Adipose tissue (tissue), 3 donors: Measurements from ENCODE around the gene BEND3. TPM values are rescaled to one million over a fixed set of nuclear protein-coding genes. Genes with fewer than 3 reads are reported as not detected.
"Not testable (repeated sequence)": the region's sequence is repeated elsewhere in the genome, so short reads cannot be mapped to it uniquely, and the experiment has no call there.

Source experiments
- H3K27ac ChIP-seq: one replicate; pipeline ENCODE4 v1.5.1; 2013; ENCODE audit warnings: low read depth, low read length
- WGBS, 3 donors: extraction: QIAGEN DNeasy Blood & Tissue Kit; methylation state at CpG; one replicate each; pipeline ENCODE4 v1.1.7; 2013; 5-methylcytosine and 5-hydroxymethylcytosine counted together
- polyA plus RNA-seq, 3 donors: library from polyadenylated mRNA; stranded (reverse); fragments of 200-250 nt; gene quantifications; one replicate each; pipeline ENCODE4 v1.2.3, GENCODE V29; 2013
- donor health status: healthy with polysubstance abuse.
- donor health status: Bipolar disorder and iron deficiency.
- donor health status: healthy.

The BEND3 gene
- polyA plus RNA-seq, 3 donors: 0.45 to 0.98 (median 0.69) TPM

DNA sequence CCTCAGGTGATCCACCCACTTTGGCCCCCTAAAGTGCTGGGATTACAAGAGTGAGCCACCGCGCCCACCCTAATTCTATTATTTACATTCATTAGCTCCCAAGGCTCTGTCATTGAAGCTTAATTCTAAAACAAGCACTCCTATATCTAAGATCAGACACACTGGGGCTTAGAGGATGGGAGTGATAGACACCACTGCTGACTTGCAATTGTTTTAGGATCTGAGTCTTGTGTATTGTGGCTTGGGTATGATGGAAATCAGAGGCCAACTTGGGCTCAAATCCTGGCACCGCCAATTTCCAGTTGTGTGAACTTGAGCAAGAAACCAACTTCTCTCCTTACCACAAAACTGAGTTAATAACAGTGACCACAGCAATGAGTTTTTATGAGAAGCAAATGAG lies 52.6 kb downstream of the BEND3 start:
- WGBS, 3 donors: 86 to 94% (median 91%) methylated on average over 3 of the region's 3 CpGs

GRCh38 chr6:107061125-107062020 lies 53.9 kb downstream of the BEND3 start:
- no peak overlapping the region for H3K27ac ChIP-seq
- WGBS, 3 donors: 42 to 47% (median 45%) methylated on average over 14 of the region's 14 CpGs

More for the DNA sequence above, 52.6 kb downstream of the BEND3 start:
- H3K27ac ChIP-seq: no peak overlapping the region

GRCh38 chr6:107060704-107061103 lies 54.6 kb downstream of the BEND3 start:
- no peak overlapping the region for H3K27ac ChIP-seq
- whole genome bisulfite sequencing, 3 donors: 80 to 89% (median 88%) methylated on average over 6 of the region's 6 CpGs

DNA sequence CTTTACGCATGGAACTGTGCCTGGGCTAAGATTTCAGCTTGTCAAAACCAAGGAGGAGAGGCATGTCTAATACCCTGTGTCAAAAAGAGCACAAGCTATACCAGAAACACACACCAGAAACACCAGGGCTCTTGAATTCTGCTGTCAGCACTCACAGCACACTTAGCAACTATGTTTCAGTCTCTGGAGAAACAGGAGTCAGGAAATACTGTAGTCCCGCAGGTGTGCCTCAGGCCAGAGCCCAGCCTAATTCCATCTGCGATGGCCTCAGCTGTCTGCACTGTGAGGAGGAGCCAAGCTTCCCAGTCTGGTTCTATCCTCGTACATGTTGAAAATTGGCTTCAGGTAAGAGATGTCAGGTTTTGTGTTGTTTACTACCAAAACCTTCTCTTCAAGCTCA lies 55.7 kb downstream of the BEND3 start:
- H3K27ac ChIP-seq: no peak overlapping the region
- 91 to 93% (median 91%) methylated on average over 4 of the region's 4 CpGs for WGBS, 3 donors

- H3K27ac ChIP-seq: no peak overlapping the region
- WGBS, 3 donors: 50 to 94% (median 78%) methylated on average over 2 of the region's 2 CpGs
These were observed 57.6 kb downstream of the BEND3 start for GRCh38 chr6:107057679-107058078.

DNA sequence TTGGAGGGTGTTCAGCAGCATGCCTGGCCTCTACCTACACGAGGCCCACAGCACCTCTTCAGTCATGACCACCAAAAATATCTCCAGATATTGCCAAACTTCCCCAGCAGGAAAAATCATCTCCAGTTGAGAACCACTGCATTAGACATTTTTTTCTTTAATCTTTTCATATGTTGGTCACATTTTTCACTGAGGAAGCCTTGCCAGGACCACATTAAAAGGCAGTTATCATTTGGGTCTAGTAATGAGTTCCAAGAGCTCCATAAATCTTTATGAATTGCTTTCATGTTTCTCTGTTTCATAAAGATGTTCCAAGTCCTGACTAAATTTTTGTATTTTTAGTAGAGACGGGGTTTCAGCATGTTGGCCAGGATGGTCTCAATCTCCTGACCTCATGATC lies 58.5 kb downstream of the BEND3 start:
- no peak overlapping the region for H3K27ac ChIP-seq
- WGBS, 3 donors: 63 to 75% (median 71%) methylated on average over 2 of the region's 2 CpGs

DNA sequence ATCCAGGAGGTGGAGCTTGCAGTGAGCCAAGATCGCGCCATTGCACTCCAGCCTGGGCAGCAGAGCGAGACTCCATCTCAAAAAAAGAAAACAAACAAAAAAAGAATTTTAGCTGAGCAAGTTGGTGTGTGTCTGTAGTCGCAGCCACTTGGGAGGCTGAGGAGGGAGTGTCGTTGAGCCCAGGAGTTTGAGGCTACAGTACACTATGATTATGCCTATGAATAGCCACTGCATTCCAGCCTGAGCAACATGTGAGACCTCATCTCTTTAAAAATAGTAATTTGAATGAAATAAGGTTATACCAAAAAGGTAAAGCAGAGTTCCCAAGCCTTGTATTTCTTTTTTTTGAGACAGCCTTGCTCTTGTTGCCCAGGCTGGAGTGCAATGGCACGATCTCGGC lies 67.5 kb downstream of the BEND3 start:
- 97 to 98% (median 97%) methylated on average over 7 of the region's 7 CpGs for WGBS, 3 donors
- no peak overlapping the region for H3K27ac ChIP-seq

GRCh38 chr6:107045826-107046675 lies 69.3 kb downstream of the BEND3 start:
- 52 to 64% (median 59%) methylated on average over 11 of the region's 11 CpGs for WGBS, 3 donors
- no peak overlapping the region for H3K27ac ChIP-seq

- 84 to 95% (median 95%) methylated on average over 1 of the region's 1 CpG for WGBS, 3 donors
- no peak overlapping the region for H3K27ac ChIP-seq
These were observed 82.2 kb downstream of the BEND3 start for GRCh38 chr6:107033126-107033525.

DNA sequence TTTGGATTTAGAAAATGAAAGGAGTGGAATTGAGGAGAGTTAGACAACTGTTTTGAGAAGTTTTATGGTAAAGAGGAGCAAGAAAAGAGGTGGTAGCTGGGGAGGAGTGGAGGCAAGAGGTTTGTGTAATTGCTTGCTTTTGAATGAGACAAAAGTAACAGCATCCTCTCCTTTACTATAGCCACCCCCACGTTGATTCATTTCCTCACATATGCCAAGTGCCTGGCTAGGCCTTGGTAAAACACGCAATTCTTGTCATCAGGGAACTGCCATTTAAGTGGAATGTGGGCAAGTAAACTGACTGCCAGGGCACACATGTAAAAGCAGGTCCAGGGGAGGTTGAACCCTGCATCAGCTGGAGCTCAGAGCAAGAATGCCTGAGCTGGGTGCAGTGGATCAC lies 83.3 kb downstream of the BEND3 start:
- 79 to 85% (median 81%) methylated on average over 2 of the region's 2 CpGs for WGBS, 3 donors
- no peak overlapping the region for H3K27ac ChIP-seq

GRCh38 chr6:107030151-107030550 lies 85.2 kb downstream of the BEND3 start:
- H3K27ac ChIP-seq: no peak overlapping the region
- 54 to 91% (median 86%) methylated on average over 5 of the region's 5 CpGs for WGBS, 3 donors

DNA sequence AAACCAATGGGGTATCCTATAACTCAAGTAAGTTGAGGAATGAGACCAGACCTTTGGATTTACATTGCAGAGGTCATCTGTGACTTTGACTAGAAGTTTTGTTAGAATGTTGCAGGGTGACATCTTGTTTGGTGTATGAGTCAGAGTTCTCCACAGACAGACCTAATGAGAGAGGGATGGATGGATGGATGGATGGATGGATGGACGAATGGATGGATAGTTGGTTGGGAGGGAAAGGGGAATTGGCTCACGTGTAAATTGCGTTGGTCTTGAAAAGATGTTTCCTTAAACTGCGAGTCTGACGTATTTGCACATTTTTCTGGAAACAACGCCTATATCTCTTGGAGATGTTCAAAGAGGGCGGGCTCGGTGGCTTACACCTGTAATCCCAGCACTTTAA lies 88.3 kb downstream of the BEND3 start:
- 92 to 93% (median 92%) methylated on average over 8 of the region's 8 CpGs for WGBS, 3 donors

GRCh38 chr6:107021446-107022185 lies 93.7 kb downstream of the BEND3 start:
- 47 to 71% (median 63%) methylated on average over 1 of the region's 1 CpG for WGBS, 3 donors
- H3K27ac ChIP-seq: no peak overlapping the region

More for the DNA sequence above, 88.3 kb downstream of the BEND3 start:
- H3K27ac ChIP-seq: no peak overlapping the region

DNA sequence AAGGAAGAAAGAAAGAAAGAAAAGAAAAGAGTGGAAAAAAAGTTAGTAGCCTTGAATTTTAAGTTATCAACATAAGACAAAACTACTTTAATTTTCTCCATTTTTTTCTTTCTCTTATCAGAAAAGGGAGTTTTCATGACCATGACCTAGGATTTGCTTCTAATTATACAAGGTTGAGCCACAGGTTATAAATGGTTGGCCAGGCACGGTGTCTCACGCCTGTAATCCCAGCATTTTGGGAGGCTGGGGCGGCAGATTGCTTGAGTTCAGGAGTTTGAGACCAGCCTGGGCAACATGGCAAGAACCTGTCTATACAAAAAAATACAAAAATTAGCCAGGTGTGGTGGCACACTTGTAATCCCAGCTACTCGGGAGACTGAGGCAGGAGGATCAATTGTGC lies 95.1 kb downstream of the BEND3 start:
- 46 to 80% (median 79%) methylated on average over 4 of the region's 4 CpGs for whole genome bisulfite sequencing, 3 donors
- no peak overlapping the region for H3K27ac ChIP-seq

DNA sequence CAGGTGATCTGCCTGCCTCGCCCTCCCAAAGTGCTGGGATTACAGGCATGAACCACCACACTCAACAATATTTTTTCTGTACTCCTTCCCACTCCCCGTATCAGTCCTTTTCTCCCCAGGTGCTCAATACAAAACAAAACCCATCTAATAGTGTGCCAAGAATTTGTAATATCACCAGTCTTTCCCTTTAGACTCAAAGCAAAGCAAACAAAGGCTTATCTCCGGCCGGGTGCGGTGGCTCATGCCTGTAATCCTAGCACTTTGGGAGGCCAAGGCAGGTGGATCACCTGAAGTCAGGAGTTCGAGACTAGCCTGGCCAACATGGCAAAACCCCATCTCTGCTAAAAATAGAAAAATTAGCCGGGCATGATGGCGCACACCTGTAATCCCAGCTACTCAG lies 95.7 kb downstream of the BEND3 start:
- not testable (repeated sequence) for H3K27ac ChIP-seq
- WGBS, 3 donors: 42 to 93% (median 90%) methylated on average over 8 of the region's 8 CpGs

- 92 to 97% (median 93%) methylated on average over 5 of the region's 5 CpGs for WGBS, 3 donors
- no peak overlapping the region for H3K27ac ChIP-seq
These were observed 96.3 kb downstream of the BEND3 start for GRCh38 chr6:107019047-107019446.
